Neural progenitor cell (in vitro differentiated cells): ENCODE measurements around the gene GRIN2A. TPM values are rescaled to one million over a fixed set of nuclear protein-coding genes. Genes with fewer than 3 reads are reported as not detected.

Source experiments
- DNase-seq: peaks from one replicate; pipeline ENCODE4 v3.0.0-alpha.2; 2016; ENCODE audit warnings: low spot score
- H2AFZ ChIP-seq: fragments of 200-600 bp; sonication (generic); replicated peaks from 2 replicates; pipeline ENCODE4 v1.6.1; 2016; ENCODE audit warnings: antibody characterized with exemption
- H3F3A ChIP-seq: fragments of 200-600 bp; sonication (generic); 2 replicates; pipeline ENCODE4 v1.6.1; 2016; ENCODE audit warnings: antibody characterized with exemption, low read depth
- H3K27ac ChIP-seq: fragments of 200-600 bp; sonication (generic); 2 replicates; pipeline ENCODE4 v1.5.1; 2016; ENCODE audit warnings: mild to moderate bottlenecking
- H3K27me3 ChIP-seq: fragments of 200-600 bp; sonication (generic); 2 replicates; pipeline ENCODE4 v1.6.1; 2016; ENCODE audit warnings: mild to moderate bottlenecking, moderate library complexity
- H3K36me3 ChIP-seq: fragments of 200-600 bp; sonication (generic); 2 replicates; pipeline ENCODE4 v1.5.1; 2016
- H3K4me1 ChIP-seq: fragments of 200-600 bp; sonication (generic); 2 replicates; pipeline ENCODE4 v1.6.1; 2016; ENCODE audit warnings: mixed run types
- H3K4me2 ChIP-seq: fragments of 200-600 bp; sonication (generic); 2 replicates; pipeline ENCODE4 v1.6.1; 2016
- H3K4me3 ChIP-seq: fragments of 200-600 bp; sonication (generic); 2 replicates; pipeline ENCODE4 v1.5.1; 2016
- H3K79me2 ChIP-seq: fragments of 200-600 bp; sonication (generic); 2 replicates; pipeline ENCODE4 v1.6.1; 2016; ENCODE audit warnings: low read depth
- H3K9ac ChIP-seq: fragments of 200-600 bp; sonication (generic); 2 replicates; pipeline ENCODE4 v1.6.1; 2016
- H3K9me3 ChIP-seq: fragments of 200-600 bp; sonication (generic); 2 replicates; pipeline ENCODE4 v1.5.1; 2016; ENCODE audit warnings: low read depth
- H4K20me1 ChIP-seq: fragments of 200-600 bp; sonication (generic); 2 replicates; pipeline ENCODE4 v1.6.1; 2016; ENCODE audit warnings: low read depth
- H3K27ac Mint-ChIP-seq: 3 replicates; pipeline ENCODE4 v1.8.0; 2021; ENCODE audit warnings: mixed read lengths
- H3K27me3 Mint-ChIP-seq: 2 replicates; pipeline ENCODE4 v1.8.0; 2022; ENCODE audit warnings: low read depth, mild to moderate bottlenecking, inconsistent platforms, moderate library complexity, mixed read lengths; ENCODE audit not compliant: insufficient read depth
- H3K36me3 Mint-ChIP-seq: 3 replicates; pipeline ENCODE4 v1.8.0; 2021; ENCODE audit warnings: mixed read lengths
- H3K4me1 Mint-ChIP-seq: 3 replicates; pipeline ENCODE4 v1.8.0; 2021; ENCODE audit warnings: mixed read lengths
- H3K4me3 Mint-ChIP-seq: 3 replicates; pipeline ENCODE4 v1.8.0; 2021; ENCODE audit warnings: mild to moderate bottlenecking, moderate library complexity, mixed read lengths
- H3K9me3 Mint-ChIP-seq: 3 replicates; pipeline ENCODE4 v1.8.0; 2020; ENCODE audit warnings: mixed read lengths
- CTCF ChIP-seq: fragments of 200-600 bp; sonication (generic); IDR thresholded peaks from 2 replicates; pipeline ENCODE4 v1.5.1; 2017; ENCODE audit warnings: antibody characterized with exemption, mild to moderate bottlenecking
- EZH2 ChIP-seq: fragments of 200-600 bp; sonication (generic); IDR thresholded peaks from 2 replicates; pipeline ENCODE4 v1.6.1; 2017; ENCODE audit warnings: antibody characterized with exemption, mild to moderate bottlenecking, moderate library complexity
- EZH2phosphoT487 ChIP-seq: fragments of 200-600 bp; sonication (generic); IDR thresholded peaks from 2 replicates; pipeline ENCODE4 v1.6.1; 2017; ENCODE audit warnings: antibody characterized with exemption
- total RNA-seq: library from RNA; depleted of rRNA; stranded (reverse); fragments of >200 nt; gene quantifications from 2 replicates; pipeline ENCODE4 v1.2.3, GENCODE V29; 2015; ENCODE audit warnings: low replicate concordance

GRIN2A gene
- total RNA-seq, 1 donor from 2014 or later, result 1.6 TPM

- no peaks in the 10 kb centered on the region for H3K9me3 ChIP-seq
- TF ChIP-seq CTCF (no peak), EZH2 (no peak), EZH2phosphoT487 (no peak)
- Mint-ChIP-seq H3K4me3 (no peak overlapping the region), H3K4me1 (peaks cover 3% of the 10 kb centered on the region), H3K9me3 (no peaks in the 10 kb centered on the region), H3K27me3 (peaks cover 2% of the 10 kb centered on the region), H3K27ac (no peak overlapping the region), H3K36me3 (no peaks in the 10 kb centered on the region)
- H3K4me1 ChIP-seq, result peaks cover 3% of the 10 kb centered on the region
- no peaks in the 10 kb centered on the region for H4K20me1 ChIP-seq
- H3F3A ChIP-seq, result no peaks in the 10 kb centered on the region
- no peak overlapping the region for H3K4me3 ChIP-seq
- no peaks in the 10 kb centered on the region for H3K79me2 ChIP-seq
- no peaks in the 10 kb centered on the region for H3K27me3 ChIP-seq
- no peak overlapping the region for H3K9ac ChIP-seq
- H3K27ac ChIP-seq, result no peak overlapping the region
- no peak for DNase-seq
- no peak overlapping the region for H3K4me2 ChIP-seq
- no peak overlapping the region for H2AFZ ChIP-seq
- no peaks in the 10 kb centered on the region for H3K36me3 ChIP-seq
Measured at GRCh38 chr16:9922441-9922840, 259.8 kb downstream of the GRIN2A start.

DNA sequence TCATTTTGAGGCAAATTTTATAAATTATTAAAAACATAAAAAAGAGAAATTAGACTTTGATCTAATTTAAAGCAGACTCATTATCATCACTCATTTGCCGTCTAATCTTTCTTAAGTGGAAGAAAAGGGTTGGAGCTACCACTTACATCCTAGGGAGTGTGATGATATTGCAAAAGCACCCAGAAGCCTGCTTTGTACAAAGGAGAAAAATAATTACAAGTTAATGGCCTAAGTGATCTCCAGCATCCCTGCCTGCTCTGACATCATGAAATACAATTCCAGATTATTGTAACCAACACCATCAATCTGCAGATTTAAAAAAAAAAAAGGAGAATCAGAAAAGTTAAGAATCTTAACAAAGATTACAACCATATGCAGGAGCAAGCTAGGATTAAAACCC lies 260.2 kb downstream of the GRIN2A start:
- Histone ChIP-seq H3K9ac (no peak overlapping the region), H3K79me2 (no peaks in the 10 kb centered on the region), H3K4me3 (no peak overlapping the region), H3K4me1 (peaks cover 3% of the 10 kb centered on the region), H3K9me3 (no peaks in the 10 kb centered on the region), H2AFZ (no peak overlapping the region), H3K4me2 (no peak overlapping the region), H3K27me3 (no peaks in the 10 kb centered on the region), H4K20me1 (no peaks in the 10 kb centered on the region), H3K36me3 (no peaks in the 10 kb centered on the region), H3K27ac (no peak overlapping the region), H3F3A (no peaks in the 10 kb centered on the region)
- H3K36me3 Mint-ChIP-seq, result no peaks in the 10 kb centered on the region
- H3K27ac Mint-ChIP-seq, result no peak overlapping the region
- peaks cover 2% of the 10 kb centered on the region for H3K27me3 Mint-ChIP-seq
- no peak for DNase-seq
- H3K4me3 Mint-ChIP-seq, result no peak overlapping the region
- peaks cover 7% of the 10 kb centered on the region for H3K4me1 Mint-ChIP-seq
- no peaks in the 10 kb centered on the region for H3K9me3 Mint-ChIP-seq
- TF ChIP-seq CTCF (no peak), EZH2phosphoT487 (no peak), EZH2 (no peak)

DNA sequence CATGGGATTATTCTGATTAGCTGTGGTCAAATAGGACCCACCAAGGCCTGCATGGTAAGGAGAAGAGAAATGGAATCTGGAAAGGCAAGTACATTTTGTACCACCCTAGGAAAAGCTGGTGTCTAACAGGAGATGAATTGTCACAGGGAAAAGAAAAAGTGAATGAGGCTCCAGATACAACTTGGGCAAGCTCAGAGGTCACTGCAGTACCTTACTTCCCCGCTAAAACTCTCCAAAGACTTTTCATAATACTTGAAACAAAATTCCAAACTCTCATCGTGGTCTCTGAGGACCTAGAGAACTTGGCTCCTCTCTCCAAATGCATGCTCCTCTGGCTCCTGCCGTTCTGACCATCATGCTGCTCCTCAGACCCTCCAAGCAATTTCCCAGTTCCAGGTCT lies 262.8 kb downstream of the GRIN2A start:
- DNase-seq, result no peak
- Mint-ChIP-seq H3K9me3 (no peaks in the 10 kb centered on the region), H3K27ac (no peak overlapping the region), H3K36me3 (no peaks in the 10 kb centered on the region), H3K27me3 (peaks cover 5% of the 10 kb centered on the region), H3K4me3 (no peak overlapping the region), H3K4me1 (peaks cover 10% of the 10 kb centered on the region)
- Histone ChIP-seq H4K20me1 (no peaks in the 10 kb centered on the region), H3K4me2 (no peak overlapping the region), H3K4me3 (no peak overlapping the region), H3K27ac (no peak overlapping the region), H3K27me3 (no peaks in the 10 kb centered on the region), H3K4me1 (no peaks in the 10 kb centered on the region), H3K36me3 (no peaks in the 10 kb centered on the region), H3K79me2 (no peaks in the 10 kb centered on the region), H3K9ac (no peak overlapping the region), H3K9me3 (no peaks in the 10 kb centered on the region), H3F3A (no peaks in the 10 kb centered on the region), H2AFZ (no peak overlapping the region)
- TF ChIP-seq EZH2, result no peak
- TF ChIP-seq CTCF, result no peak
- TF ChIP-seq EZH2phosphoT487, result no peak
